Heart right ventricle (tissue), 16 donors: ENCODE results near the gene KRIT1. TPM values are rescaled to one million over a fixed set of nuclear protein-coding genes. Genes with fewer than 3 reads are reported as not detected.

Source experiments
- ATAC-seq, 8 donors: fragments of 200-7000 bp; cut with Tn5 transposase; one replicate each; pipeline ENCODE4 v1.9.1; 2020; ENCODE audit warnings: mild to moderate bottlenecking in 8 of 8, moderate library complexity in 8 of 8, moderate number of reproducible peaks in 1 of 8
- DNase-seq, 2 donors: peaks; one replicate each; pipeline ENCODE4 v3.0.0-alpha.2; 2020
- H3K27ac ChIP-seq, 10 donors: fragments of 200-600 bp; sonication (generic) in 2 of 10; one replicate each; pipeline versions ENCODE4 v1.5.0 to v1.8.0; 2020 to 2022; ENCODE audit warnings: mild to moderate bottlenecking in 3 of 10
- H3K27me3 ChIP-seq, 7 donors: fragments of 200-600 bp; one replicate each; pipeline ENCODE4 v1.8.0; 2021 to 2022; ENCODE audit warnings: mild to moderate bottlenecking in 2 of 7
- H3K36me3 ChIP-seq, 9 donors: fragments of 200-600 bp; sonication (generic) in 1 of 9; one replicate each; pipeline versions ENCODE4 v1.5.0 to v1.8.0; 2020 to 2022; ENCODE audit warnings: mild to moderate bottlenecking in 2 of 9
- H3K4me1 ChIP-seq, 9 donors: fragments of 200-600 bp; sonication (generic) in 1 of 9; one replicate each; pipeline versions ENCODE4 v1.5.0 to v1.8.0; 2020 to 2022; ENCODE audit warnings: mild to moderate bottlenecking in 4 of 9
- H3K4me3 ChIP-seq, 10 donors: fragments of 200-600 bp; sonication (generic) in 2 of 10; one replicate each; pipeline versions ENCODE4 v1.5.0 to v1.8.0; 2020 to 2022; ENCODE audit warnings: mild to moderate bottlenecking in 7 of 10, moderate library complexity in 2 of 10
- H3K9me3 ChIP-seq, 11 donors: fragments of 200-600 bp in 10 of 11; sonication (generic) in 2 of 11; one replicate each; pipeline versions ENCODE4 v1.5.0 to v1.8.0; 2013 to 2022; ENCODE audit warnings: mild to moderate bottlenecking in 2 of 11, control low read depth in 1 of 11, moderate library complexity in 1 of 11
- WGBS, 2 donors: extraction: QIAGEN DNeasy Blood & Tissue Kit; methylation state at CpG; one replicate each; pipeline ENCODE4 v1.1.7; 2013; ENCODE audit warnings: inconsistent platforms in 1 of 2; 5-methylcytosine and 5-hydroxymethylcytosine counted together
- intact Hi-C, 10 donors: fragments of 100-400 bp; cut with DNase I; formaldehyde crosslinking; loops; one replicate each; pipeline versions ENCODE4 v1.11.1 to v1.14.2; 2022
- polyA plus RNA-seq, 2 donors: library from polyadenylated mRNA; stranded (reverse); fragments of 200-250 nt; gene quantifications; one replicate each; pipeline ENCODE4 v1.2.3, GENCODE V29; 2013
- total RNA-seq, 10 donors: library from RNA; stranded (reverse); fragmentation: NEBNext Ultra II Directional in 3 of 10; extraction: Animal tissue kit (Norgen Biotek cat#: 25700) in 3 of 10; gene quantifications; one replicate each; pipeline versions ENCODE4 v1.2.1 to v1.2.4, GENCODE V29; 2021 to 2023
- TF ChIP-seq, protein P1 (sequence below), 9 donors: fragments of 200-600 bp; sonication (generic) in 2 of 9; IDR thresholded peaks; one replicate each; pipeline versions ENCODE4 v1.5.0 to v1.8.0; 2021 to 2022; ENCODE audit warnings: antibody characterized with exemption in 9 of 9, mild to moderate bottlenecking in 5 of 9, moderate library complexity in 1 of 9
- donor health status: Arrhythmogenic right ventricular cardiomyopathy.
- donor health status: ischemic (EF 13 %, LVEDD 7.1; RV severe dilation, severe dysfunction).
- donor health status: healthy with polysubstance abuse.
- donor health status: DM: no; HTN: yes; CAD: no.
- donor health status: DM: no; HTN: no; CAD: no.
- donor health status: ischemic (EF 25% LVEDD 6.9; RV normal size, moderate dysfunction).
- donor health status: ischemic (EF 25% LVEDD 5.7; RV mildly dilated, moderate dysfunction).
- donor health status: healthy.
- donor health status: DM: yes; HTN: yes; CAD: no.
- donor health status: Ischemic cardiomyopathy.
- donor health status: ischemic (EF 35%, LVEDD 5.7; RV mildly dilated, moderate dysfunction).
- donor health status: nonischemic (EF 11% LVEDD 7.7; RV severe dilation, severe dysfunction).
- donor health status: DM: yes; HTN: yes; CAD: no.
- donor health status: PGD.
- donor health status: ischemic (EF 29% LVEDD 5.4; RV normal size, mild dysfunction).
- donor health status: nonischemic (EF 23%, LVEDD 6.1; RV moderate dilation, normal function).

Gene KRIT1
- total and polyA plus RNA-seq, 12 donors = 12.0 to 40.8 (median 30.7) TPM

DNA sequence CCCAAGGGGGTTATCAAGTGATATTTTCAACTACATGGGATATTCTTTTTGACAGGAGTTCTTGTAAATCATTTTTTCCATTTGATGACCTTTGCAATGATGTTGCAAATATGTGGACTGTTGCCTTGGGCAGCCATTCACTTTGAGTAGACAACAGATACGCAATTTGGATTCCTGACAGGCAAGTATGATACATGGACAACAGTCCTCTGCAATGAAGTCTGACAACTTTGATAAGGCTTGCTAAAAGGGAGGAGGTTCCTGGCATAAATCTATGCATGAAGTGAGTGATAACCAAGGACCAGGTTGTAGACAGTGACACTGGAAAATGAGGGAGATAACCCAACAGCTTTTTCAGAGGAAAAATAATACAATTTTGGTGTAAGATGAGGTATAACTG is 84.4 kb downstream of the KRIT1 start:
- peak in 3 of 8 donors; percentile 39 to 51 (median 41) for ATAC-seq
- intact Hi-C loops = no loop called here
- Histone ChIP-seq H3K27ac (no peak overlapping the region), H3K36me3 (no peaks in the 10 kb centered on the region), H3K4me1 (no peaks in the 10 kb centered on the region), H3K27me3 (no peaks in the 10 kb centered on the region), H3K4me3 (no peak overlapping the region), H3K9me3 (no peaks in the 10 kb centered on the region)
- no peak for DNase-seq
- WGBS, 2 donors = 58 to 71% methylated on average over 1 of the region's 1 CpG
- TF ChIP-seq, protein P1, sequence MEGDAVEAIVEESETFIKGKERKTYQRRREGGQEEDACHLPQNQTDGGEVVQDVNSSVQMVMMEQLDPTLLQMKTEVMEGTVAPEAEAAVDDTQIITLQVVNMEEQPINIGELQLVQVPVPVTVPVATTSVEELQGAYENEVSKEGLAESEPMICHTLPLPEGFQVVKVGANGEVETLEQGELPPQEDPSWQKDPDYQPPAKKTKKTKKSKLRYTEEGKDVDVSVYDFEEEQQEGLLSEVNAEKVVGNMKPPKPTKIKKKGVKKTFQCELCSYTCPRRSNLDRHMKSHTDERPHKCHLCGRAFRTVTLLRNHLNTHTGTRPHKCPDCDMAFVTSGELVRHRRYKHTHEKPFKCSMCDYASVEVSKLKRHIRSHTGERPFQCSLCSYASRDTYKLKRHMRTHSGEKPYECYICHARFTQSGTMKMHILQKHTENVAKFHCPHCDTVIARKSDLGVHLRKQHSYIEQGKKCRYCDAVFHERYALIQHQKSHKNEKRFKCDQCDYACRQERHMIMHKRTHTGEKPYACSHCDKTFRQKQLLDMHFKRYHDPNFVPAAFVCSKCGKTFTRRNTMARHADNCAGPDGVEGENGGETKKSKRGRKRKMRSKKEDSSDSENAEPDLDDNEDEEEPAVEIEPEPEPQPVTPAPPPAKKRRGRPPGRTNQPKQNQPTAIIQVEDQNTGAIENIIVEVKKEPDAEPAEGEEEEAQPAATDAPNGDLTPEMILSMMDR (IDR thresholded peaks at IDR 0.05) = no peak

- TF ChIP-seq, protein P1 (IDR thresholded peaks at IDR 0.05) = no peak
- DNase-seq (no peak), ATAC-seq (no peak)
- Histone ChIP-seq H3K27me3 (no peaks in the 10 kb centered on the region), H3K4me1 (no peaks in the 10 kb centered on the region), H3K27ac (no peak overlapping the region), H3K4me3 (no peak overlapping the region), H3K36me3 (no peaks in the 10 kb centered on the region), H3K9me3 (no peaks in the 10 kb centered on the region)
- 96% methylated on average over 3 of the region's 3 CpGs for WGBS, 2 donors
- intact Hi-C loops = no loop called here
Measured at GRCh38 chr7:92158660-92159575, 86.8 kb downstream of the KRIT1 start.

DNA sequence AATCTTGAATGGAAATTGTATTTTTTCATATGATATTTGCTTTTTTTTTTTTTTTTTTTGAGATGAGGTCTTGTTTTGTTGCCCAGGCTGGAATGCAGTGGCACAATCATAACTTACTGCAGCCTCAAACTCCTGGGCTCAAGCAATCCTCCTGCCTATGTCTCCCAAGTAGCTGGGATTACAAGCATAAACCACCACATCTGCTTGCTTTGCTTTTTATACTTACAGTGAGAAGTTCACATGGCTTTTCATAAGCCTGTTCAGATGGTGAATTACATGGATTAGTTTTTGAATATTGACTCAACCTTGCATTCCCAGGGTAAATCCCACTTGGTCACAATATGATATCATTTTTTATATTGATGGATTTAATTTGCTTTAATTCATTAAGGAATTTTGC is 88.7 kb downstream of the KRIT1 start:
- H3K36me3 ChIP-seq = no peaks in the 10 kb centered on the region
- no peaks in the 10 kb centered on the region for H3K4me1 ChIP-seq
- no peaks in the 10 kb centered on the region for H3K9me3 ChIP-seq
- no peak overlapping the region for H3K4me3 ChIP-seq
- intact Hi-C loops = no loop called here
- H3K27ac ChIP-seq = no peak overlapping the region
- no peak for DNase-seq
- no peak for ATAC-seq
- TF ChIP-seq, protein P1 (IDR thresholded peaks at IDR 0.05) = no peak
- H3K27me3 ChIP-seq = no peaks in the 10 kb centered on the region

GRCh38 chr7:92155108-92155739 is 90.5 kb downstream of the KRIT1 start:
- Histone ChIP-seq H3K36me3 (no peaks in the 10 kb centered on the region), H3K4me1 (no peaks in the 10 kb centered on the region), H3K27me3 (no peaks in the 10 kb centered on the region), H3K27ac (no peak overlapping the region), H3K4me3 (no peak overlapping the region), H3K9me3 (no peaks in the 10 kb centered on the region)
- 90 to 98% methylated on average over 1 of the region's 1 CpG for WGBS, 2 donors
- ATAC-seq (no peak), DNase-seq (no peak)
- intact Hi-C loops = no loop called here
- TF ChIP-seq, protein P1 (IDR thresholded peaks at IDR 0.05) = no peak
